Head of caudate nucleus (tissue), 42 donors: ENCODE data around the gene CYP3A5.
"Not testable (repeated sequence)": the region's sequence is repeated elsewhere in the genome, so short reads cannot be mapped to it uniquely, and the experiment has no call there.

Experiments used
- DNase-seq, 42 donors: peaks; one replicate each; pipeline versions ENCODE4 v3.0.0 to v3.0.0-alpha.2; 2020 to 2021; ENCODE audit warnings: mixed read lengths in 7 of 42
- intact Hi-C: fragments of 100-400 bp; cut with DNase I; formaldehyde crosslinking; loops from one replicate; pipeline ENCODE4 v1.15.0; 2022

Gene CYP3A5

GRCh38 chr7:99679400-99680191 lies at the start of gene CYP3A5:
Gene CYP3A5 (minus strand): TSS chr7:99679996. CDS start chr7:99679896, 100 bp downstream.
- intact Hi-C loops: no loop called here
- peak in 2 of 42 donors; percentile 1 to 2 for DNase-seq

DNA sequence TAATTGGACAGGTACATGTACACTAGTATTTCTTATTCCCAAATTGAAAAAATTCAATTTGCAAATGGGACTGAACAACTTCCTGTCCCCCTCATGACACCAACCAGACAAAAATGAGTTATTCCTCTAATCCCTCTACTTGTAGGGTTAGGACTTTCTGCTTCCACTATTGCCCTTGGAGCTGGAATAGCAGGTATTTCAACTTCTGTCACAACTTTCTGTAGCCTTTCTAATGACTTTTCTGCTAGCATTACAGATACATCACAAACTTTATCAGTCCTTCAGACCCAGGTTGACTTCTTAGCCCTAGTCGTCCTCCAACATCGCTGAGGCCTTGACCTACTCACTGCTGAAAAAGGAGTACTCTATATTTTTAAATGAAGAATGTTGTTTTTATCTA lies 48.8 kb upstream of the CYP3A5 start:
- DNase-seq: no peak
- intact Hi-C loops: no loop called here

DNA sequence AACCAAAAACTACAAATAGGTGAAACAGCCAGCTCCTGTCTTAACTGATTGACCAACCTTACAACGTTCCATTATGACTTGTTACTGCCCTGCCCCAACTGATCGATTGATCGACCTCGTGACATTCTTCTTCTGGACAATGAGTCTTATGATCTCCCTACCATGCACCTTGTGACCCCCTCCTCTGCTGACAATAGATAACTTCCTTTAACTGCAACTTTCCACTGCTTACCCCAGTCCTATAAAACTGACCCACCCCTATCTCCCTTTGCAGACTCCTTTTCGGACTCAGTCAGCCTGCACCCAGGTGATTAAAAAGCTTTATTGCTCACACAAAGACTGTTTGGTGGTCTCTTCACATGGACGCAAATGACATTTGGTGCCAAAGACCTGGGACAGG lies 43.4 kb upstream of the CYP3A5 start:
- intact Hi-C loops, DNase-seq: not testable (repeated sequence)

- intact Hi-C loops: no loop called here
- no peak for DNase-seq
These were observed 41.2 kb upstream of the CYP3A5 start for GRCh38 chr7:99720800-99721595.

DNA sequence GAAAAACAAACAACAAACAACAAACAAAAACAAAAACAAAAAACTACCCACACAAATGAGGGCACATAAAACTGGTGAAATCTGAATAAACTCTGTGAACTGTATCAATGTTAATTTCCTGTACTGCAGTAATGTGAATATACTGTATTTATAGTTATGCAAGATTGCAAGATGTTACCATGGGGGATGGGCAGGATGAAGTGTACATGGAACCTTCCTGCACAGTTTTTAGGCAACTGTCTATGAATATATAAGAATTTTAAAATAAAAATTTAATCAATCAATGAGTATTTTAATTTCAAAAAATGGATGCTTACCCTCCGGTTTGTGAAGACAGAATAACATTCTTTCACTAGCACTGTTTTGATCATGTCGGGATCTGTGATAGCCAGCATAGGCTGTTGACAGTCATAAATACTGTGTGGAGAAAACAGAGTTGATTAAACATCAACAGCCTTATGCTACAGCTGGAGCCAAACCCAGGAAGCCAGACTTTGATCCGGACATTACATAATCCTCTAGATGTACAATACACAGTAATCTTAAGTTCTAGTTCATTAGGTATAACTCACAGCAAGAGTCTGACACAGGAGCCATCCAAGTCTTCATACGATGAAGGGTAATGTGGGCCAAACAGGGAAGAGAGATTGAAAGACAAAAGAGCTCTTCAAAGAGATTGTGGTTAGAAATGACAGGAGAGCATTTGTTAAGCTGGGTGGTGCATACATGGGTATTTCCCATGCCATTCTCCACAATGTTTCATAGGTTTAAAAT lies 40.4 kb upstream of the CYP3A5 start:
- DNase-seq: no peak
- intact Hi-C loops: no loop called here

GRCh38 chr7:99713995-99714570 lies 34.3 kb upstream of the CYP3A5 start:
- intact Hi-C loops: no loop called here
- DNase-seq: no peak

GRCh38 chr7:99709838-99710578 lies 30.2 kb upstream of the CYP3A5 start:
- no peak for DNase-seq
- intact Hi-C loops: no loop called here

DNA sequence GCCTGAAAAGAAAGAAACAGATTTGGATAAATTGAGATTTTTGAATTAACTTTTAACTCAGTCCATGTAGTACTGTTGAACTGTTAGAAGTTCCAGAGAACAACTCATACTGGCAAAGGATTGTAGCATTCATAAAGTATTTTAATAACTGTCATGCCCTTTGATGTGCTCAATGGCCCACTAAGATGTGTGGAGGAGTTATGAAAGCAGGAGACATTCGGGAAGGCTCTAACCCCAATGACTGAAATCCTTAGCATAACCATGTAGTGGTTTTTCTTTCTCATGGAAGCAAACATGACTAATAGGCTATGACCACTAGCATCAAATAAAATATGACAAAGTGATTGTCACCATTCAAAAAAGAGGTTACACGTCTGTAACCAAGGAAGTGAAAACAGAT lies 29.5 kb upstream of the CYP3A5 start:
- no peak for DNase-seq
- intact Hi-C loops: no loop called here

DNA sequence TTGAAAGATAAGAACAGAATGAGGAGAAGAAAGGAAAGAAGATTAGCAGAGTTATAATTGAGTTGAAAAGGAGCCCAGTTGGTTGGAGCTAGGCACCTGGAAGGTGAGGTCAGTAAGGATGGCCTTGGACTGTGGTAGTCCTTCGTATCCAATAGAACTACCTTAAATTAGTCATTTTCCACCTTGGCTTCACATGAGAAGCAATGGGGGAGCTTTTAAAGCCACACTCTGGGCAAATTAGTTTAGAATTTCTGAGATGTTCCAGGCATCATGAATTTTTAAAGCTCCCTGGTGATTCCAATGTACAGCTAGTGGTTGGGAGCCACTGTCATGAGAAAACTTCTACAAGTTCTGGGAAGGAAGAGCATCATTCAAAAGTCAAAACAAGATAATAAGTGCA lies 27.3 kb upstream of the CYP3A5 start:
- intact Hi-C loops: no loop called here
- no peak for DNase-seq

GRCh38 chr7:99699946-99700345 lies 20.1 kb upstream of the CYP3A5 start:
- no peak for DNase-seq
- intact Hi-C loops: no loop called here

GRCh38 chr7:99698867-99699730 lies 19.3 kb upstream of the CYP3A5 start:
- DNase-seq, intact Hi-C loops: not testable (repeated sequence)

GRCh38 chr7:99694912-99695304 lies 15.1 kb upstream of the CYP3A5 start:
- intact Hi-C loops: no loop called here
- no peak for DNase-seq

GRCh38 chr7:99694201-99694911 lies 14.6 kb upstream of the CYP3A5 start:
- intact Hi-C loops: no loop called here
- DNase-seq: no peak

GRCh38 chr7:99693427-99694200 lies 13.8 kb upstream of the CYP3A5 start:
- intact Hi-C loops: no loop called here
- DNase-seq: no peak

- no peak for DNase-seq
- intact Hi-C loops: no loop called here
These were observed 13.3 kb upstream of the CYP3A5 start for GRCh38 chr7:99693100-99693426.

DNA sequence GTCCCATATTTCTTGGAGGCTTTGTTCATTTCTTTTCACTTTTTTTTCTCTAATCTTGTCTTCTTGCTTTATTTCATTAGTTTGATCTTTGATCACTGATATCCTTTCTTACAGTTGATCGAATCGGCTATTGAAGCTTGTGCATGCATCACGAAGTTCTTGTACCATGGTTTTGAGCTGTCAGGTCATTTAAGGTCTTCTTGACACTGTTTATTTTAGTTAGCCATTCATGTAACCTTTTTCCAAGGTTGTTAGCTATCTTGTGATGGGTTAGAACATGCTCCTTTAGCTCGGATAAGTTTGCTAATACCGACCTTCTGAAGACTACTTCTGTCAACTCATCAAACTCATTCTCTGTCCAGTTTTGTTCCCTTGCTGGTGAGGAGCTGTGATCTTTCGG lies 12.8 kb upstream of the CYP3A5 start:
- intact Hi-C loops, DNase-seq: not testable (repeated sequence)

GRCh38 chr7:99691658-99692057 lies 11.9 kb upstream of the CYP3A5 start:
- intact Hi-C loops: not testable (repeated sequence)

More at GRCh38 chr7:99691658-99692057, 11.9 kb upstream of the CYP3A5 start:
- DNase-seq: not testable (repeated sequence)
